ENCODE data around the gene KLHL5.
A peak's percentile ranks its signal among the peaks of the same experiment; 100 is the strongest.
"Not testable (repeated sequence)": the region's sequence is repeated elsewhere in the genome, so short reads cannot be mapped to it uniquely, and the experiment has no call there.

The KLHL5 gene

GRCh38 chr4:39125600-39125985 is 63.6 kb downstream of the KLHL5 start:
- TF ChIP-seq CTCF (IDR thresholded peaks at IDR 0.05; ENCODE audit: insufficient read depth, low read length, poor library complexity, severe bottlenecking) = no peak
- Histone ChIP-seq H3K4me3 (replicated peaks; ENCODE audit: low read depth, low read length) (no peak overlapping the region), H3K27me3 (replicated peaks; ENCODE audit: control insufficient read depth, insufficient read depth, low read length) (no peaks in the 10 kb centered on the region), H3K36me3 (ENCODE audit: control insufficient read depth, insufficient read depth, low read length) (no peaks in the 10 kb centered on the region)
- DNase-seq (ENCODE audit: extremely low read depth, insufficient read length) = no peak

DNA sequence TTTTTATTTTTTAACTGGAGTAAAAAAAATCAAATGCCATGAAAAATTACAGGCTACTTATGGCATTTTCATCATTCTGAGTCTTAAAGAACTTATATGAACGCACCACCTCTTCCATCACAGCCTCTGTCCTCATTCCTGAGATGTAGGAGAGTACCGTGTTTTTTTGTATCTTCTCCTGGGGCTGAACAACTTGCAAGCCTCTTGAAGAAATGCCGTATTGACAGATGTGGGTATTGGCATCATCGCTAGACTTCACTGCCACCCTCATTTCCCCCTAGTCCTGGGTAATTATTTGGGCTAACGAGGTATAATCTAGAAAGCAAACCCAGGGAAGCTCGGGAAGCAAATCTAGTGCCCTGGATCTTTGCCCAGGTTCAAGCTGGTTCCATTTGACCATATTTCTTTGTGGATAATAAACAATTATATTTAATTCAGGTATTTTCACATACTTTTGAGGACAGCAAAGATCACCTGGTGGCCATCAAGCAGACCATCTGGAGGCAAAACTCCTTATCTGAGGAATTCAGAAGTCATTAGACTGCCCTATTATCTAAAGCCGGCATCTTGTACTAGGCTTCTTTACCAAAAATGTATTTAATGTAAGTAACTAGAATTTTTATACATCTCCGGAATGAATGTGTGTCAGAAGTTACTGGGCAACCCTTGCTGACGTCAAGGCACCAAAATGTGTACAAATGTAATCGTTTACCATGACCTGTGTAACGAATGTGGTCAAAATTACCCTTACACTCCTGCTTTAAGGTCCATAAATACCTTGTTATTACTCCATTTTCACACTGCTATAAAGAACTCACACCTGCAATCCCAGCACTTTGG is 64.4 kb downstream of the KLHL5 start:
- Histone ChIP-seq H3K4me3 (replicated peaks; ENCODE audit: low read depth, low read length) (no peak overlapping the region), H3K36me3 (ENCODE audit: control insufficient read depth, insufficient read depth, low read length) (no peaks in the 10 kb centered on the region), H3K27me3 (replicated peaks; ENCODE audit: control insufficient read depth, insufficient read depth, low read length) (no peaks in the 10 kb centered on the region)
- TF ChIP-seq CTCF (IDR thresholded peaks at IDR 0.05; ENCODE audit: insufficient read depth, low read length, poor library complexity, severe bottlenecking) = no peak
- DNase-seq (ENCODE audit: extremely low read depth, insufficient read length) = no peak

DNA sequence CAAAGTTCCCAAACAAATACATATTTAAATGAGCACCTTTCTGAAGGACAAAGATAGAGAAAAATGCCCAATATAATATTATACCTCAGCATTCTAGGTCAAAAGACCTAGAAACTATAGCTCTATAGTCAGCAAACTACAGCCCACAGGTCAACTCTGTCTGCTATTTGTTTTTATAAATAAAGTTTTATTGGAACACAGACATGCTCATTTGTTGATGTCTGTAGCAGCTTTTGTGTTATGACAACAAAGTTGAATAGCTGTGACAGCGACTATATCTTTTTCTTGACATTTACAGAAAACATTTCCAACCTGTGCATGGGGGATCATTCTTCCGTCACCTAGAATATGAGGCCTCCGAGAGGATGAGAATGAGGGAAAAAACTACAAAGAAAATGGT is 71.6 kb downstream of the KLHL5 start:
- TF ChIP-seq CTCF (IDR thresholded peaks at IDR 0.05; ENCODE audit: insufficient read depth, low read length, poor library complexity, severe bottlenecking) = no peak
- Histone ChIP-seq H3K27me3 (replicated peaks; ENCODE audit: control insufficient read depth, insufficient read depth, low read length) (no peaks in the 10 kb centered on the region), H3K4me3 (replicated peaks; ENCODE audit: low read depth, low read length) (no peak overlapping the region), H3K36me3 (ENCODE audit: control insufficient read depth, insufficient read depth, low read length) (no peaks in the 10 kb centered on the region)
- no peak for DNase-seq (ENCODE audit: extremely low read depth, insufficient read length)

DNA sequence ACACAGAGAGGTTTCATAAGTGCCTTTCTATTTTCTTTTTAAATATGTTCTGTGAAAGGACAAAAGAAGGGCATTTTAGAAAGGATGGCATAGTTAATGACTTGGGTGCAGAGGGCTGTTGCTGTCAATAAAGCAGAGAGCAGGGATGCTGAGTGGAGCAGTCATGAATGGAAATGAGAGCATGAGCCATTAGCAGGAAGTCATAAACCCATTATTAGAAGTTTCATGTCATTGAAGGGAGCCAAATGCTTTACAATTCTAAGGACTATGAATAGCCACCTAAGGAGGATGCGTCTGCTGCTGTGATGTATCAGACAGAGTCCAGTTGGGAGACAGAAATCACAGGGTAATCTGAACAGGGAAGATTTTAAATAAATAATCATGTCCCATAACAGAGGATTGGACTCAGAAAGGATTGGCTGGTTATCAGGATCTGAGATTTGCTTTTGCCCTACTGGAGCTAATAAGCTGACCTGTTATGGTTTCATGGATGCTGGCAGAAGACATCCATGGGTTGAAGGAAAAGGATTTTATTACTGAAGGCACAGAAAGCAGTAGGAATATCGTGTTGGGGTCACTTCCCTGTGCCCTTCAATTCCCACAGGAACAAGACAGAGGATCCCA is 72.8 kb downstream of the KLHL5 start:
- peak; percentile 11 for DNase-seq (ENCODE audit: extremely low read depth, insufficient read length)
- H3K27me3 ChIP-seq (replicated peaks; ENCODE audit: control insufficient read depth, insufficient read depth, low read length) = no peaks in the 10 kb centered on the region
- peak overlapping the region; percentile 40; the same call in 1 of the 2 replicates for H3K4me3 ChIP-seq (replicated peaks; ENCODE audit: low read depth, low read length)
- no peaks in the 10 kb centered on the region for H3K36me3 ChIP-seq (ENCODE audit: control insufficient read depth, insufficient read depth, low read length)
- no peak for TF ChIP-seq CTCF (IDR thresholded peaks at IDR 0.05; ENCODE audit: insufficient read depth, low read length, poor library complexity, severe bottlenecking)

DNA sequence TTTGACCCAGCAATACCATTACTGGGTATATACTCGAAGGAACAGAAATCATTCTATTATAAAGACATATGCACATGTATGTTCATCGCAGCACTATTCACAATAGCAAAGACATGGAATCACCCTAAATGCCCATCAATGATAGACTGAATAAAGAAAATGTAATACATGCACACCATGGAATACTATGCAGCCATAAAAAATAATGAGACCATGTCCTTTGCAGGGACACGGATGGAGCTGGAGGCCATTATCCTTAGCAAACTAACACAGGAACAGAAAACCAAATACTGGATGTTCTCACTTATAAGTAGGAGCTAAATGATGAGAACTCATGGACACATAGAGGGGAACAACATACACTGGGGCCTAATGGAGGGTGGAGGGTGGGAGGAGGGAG is 76.2 kb downstream of the KLHL5 start:
- H3K36me3 ChIP-seq (ENCODE audit: control insufficient read depth, insufficient read depth, low read length); H3K4me3 ChIP-seq (replicated peaks; ENCODE audit: low read depth, low read length); DNase-seq (ENCODE audit: extremely low read depth, insufficient read length); H3K27me3 ChIP-seq (replicated peaks; ENCODE audit: control insufficient read depth, insufficient read depth, low read length): not testable (repeated sequence)

GRCh38 chr4:39146211-39146610 is 84.2 kb downstream of the KLHL5 start:
- no peak for DNase-seq (ENCODE audit: extremely low read depth, insufficient read length)
- Histone ChIP-seq H3K4me3 (replicated peaks; ENCODE audit: low read depth, low read length) (no peak overlapping the region), H3K27me3 (replicated peaks; ENCODE audit: control insufficient read depth, insufficient read depth, low read length) (no peaks in the 10 kb centered on the region), H3K36me3 (ENCODE audit: control insufficient read depth, insufficient read depth, low read length) (no peaks in the 10 kb centered on the region)
- TF ChIP-seq CTCF (IDR thresholded peaks at IDR 0.05; ENCODE audit: insufficient read depth, low read length, poor library complexity, severe bottlenecking) = no peak
